Subcutaneous adipose tissue (tissue), 4 donors: ENCODE measurements around the gene SIM2. TPM values are rescaled to one million over a fixed set of nuclear protein-coding genes. Genes with fewer than 3 reads are reported as not detected.

Experiments used
- CTCF ChIP-seq: fragments of 450-650 bp; IDR thresholded peaks from one replicate; pipeline ENCODE4 v1.5.1; 2016; ENCODE audit warnings: low read depth, mild to moderate bottlenecking, control low read depth, antibody characterized with exemption, moderate library complexity
- total RNA-seq, 4 donors: library from RNA; depleted of rRNA; stranded (reverse); fragments of >200 nt; gene quantifications; one replicate each; pipeline ENCODE4 v1.1.0, GENCODE V29; 2016

The SIM2 gene
- total RNA-seq, 4 donors from 2014 or later = not detected

- no peak for TF ChIP-seq CTCF
These were observed 8.0 kb upstream of the SIM2 start for GRCh38 chr21:36690628-36691554.

DNA sequence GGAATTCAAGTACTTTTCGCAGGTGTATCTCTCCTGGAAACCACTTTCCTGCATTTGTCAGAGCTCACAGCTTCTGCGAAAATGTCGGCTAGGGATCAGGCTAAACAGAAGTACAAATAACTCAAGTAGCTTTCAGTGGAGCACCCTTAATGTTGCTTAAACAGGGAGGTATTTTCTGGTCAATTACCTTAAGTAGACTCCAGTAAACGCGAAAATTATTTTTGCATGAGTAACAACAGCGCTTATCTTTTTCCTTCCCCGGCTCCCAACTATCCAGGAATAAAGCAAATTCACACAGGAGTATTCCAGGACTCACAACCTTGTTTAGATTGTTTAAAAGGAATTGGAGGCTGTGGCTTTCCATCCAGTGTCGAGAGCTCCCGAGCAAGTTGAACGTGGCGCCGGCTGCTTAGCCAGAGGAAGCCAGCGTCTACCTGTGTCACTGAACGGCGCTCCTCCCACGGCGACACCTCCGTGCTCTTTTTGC lies 7.3 kb upstream of the SIM2 start:
- TF ChIP-seq CTCF = no peak

DNA sequence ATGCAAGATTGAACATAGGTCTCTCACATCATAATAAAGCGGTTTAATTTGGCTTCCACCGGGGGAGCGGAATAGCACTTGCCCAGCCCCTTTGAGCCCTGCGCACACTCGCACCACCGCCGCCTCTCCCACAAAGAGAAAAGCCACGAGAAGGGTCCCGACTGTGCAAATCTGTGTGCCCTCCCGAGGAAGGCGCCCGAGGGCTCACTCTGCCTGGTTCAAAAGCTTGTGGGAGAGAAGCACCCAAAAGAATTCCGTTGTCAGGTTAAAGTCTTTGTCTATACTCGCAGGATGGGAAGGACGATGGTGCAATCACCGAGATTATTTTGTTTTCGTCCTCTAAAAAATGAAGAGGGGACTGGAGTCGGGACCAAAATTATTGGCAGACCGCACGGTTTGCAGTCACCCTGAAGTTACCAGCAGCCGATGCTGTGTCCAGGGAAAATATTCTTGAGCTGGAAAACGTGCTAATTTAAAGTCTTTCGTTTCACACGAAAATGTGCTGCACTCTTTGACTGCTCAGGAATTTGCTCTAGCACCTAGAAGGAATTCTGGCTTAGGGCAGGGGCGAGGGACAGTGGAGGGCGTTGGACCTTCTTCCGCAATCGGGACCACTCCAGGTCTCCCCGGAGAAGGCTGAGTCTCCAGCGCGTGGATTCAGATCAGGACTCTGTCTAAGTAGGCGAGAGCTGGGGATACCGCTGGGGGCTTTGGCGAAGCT lies 6.6 kb upstream of the SIM2 start:
- no peak for TF ChIP-seq CTCF

- no peak for TF ChIP-seq CTCF
These were observed 6.0 kb upstream of the SIM2 start for GRCh38 chr21:36692835-36693488.

DNA sequence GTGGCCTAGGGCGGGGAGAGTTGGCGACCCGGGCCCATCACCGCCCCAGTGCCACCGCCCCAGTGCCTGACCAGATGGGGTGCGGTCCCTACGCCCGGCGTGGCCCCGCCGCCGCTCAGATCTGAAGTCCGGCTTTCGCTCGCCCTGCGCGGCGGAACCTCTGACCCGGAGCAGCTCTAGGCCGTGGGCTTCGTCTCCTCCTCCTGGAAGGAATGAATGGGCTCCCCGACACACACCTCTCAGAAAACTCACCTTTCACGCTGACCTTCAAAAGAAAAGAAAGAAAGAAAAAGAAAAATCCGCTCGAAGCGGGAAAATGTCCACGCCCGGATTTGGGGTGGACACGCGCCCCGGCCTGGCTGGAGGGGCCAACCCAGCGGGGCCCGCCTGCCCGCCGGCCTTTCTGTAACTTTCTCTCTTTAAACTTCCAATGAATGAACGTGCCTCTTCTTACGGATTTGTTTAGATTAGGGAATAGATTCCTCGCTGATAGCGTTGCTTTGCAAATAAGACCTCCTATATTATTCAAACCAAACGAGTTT lies 5.4 kb upstream of the SIM2 start:
- TF ChIP-seq CTCF = no peak

GRCh38 chr21:36694031-36694515 lies 4.8 kb upstream of the SIM2 start:
- TF ChIP-seq CTCF = no peak
